H1 (cell line): ENCODE measurements around the gene MBOAT1. TPM values are rescaled to one million over a fixed set of nuclear protein-coding genes. Genes with fewer than 3 reads are reported as not detected.

Source experiments
- CTCF ChIA-PET: fragments of 300-600 bp; sonication (Branson Sonifier 250); formaldehyde crosslinking; loops from one replicate; lab custom pipeline; 2021; ENCODE audit not compliant: partially characterized antibody; lab: Charles Lee
- POLR2A ChIA-PET: fragments of 300-600 bp; sonication (Branson Sonifier 250); formaldehyde crosslinking; loops from one replicate; lab custom pipeline; 2021; ENCODE audit warnings: inconsistent platforms; ENCODE audit not compliant: partially characterized antibody; lab: Charles Lee
- DNase-seq, 2 experiments: peaks; one replicate each; pipeline versions ENCODE4 v3.0.0 to v3.0.0-alpha.2; 2010 to 2022; ENCODE audit warnings: low spot score in 2 of 2, low read depth in 1 of 2, mixed read lengths in 1 of 2
- FAIRE-seq: peaks from 2 replicates; lab custom pipeline; 2011; peaks lifted over from hg19 to GRCh38; lab: Jason Lieb, UNC
- H2AFZ ChIP-seq: 2 replicates; pipeline ENCODE4 v1.8.1; 2012; ENCODE audit warnings: low read length, inconsistent platforms
- H2AK5ac ChIP-seq: 2 replicates; pipeline ENCODE4 v1.6.1; 2013; ENCODE audit warnings: low read depth, low read length
- H2BK120ac ChIP-seq: replicated peaks from 2 replicates; pipeline ENCODE3; 2013; ENCODE audit warnings: low read depth, low read length, inconsistent platforms
- H2BK12ac ChIP-seq: 2 replicates; pipeline ENCODE4 v1.6.1; 2013; ENCODE audit warnings: low read depth, low read length
- H2BK15ac ChIP-seq: 2 replicates; pipeline ENCODE4 v1.6.1; 2013; ENCODE audit warnings: low read length
- H2BK20ac ChIP-seq: 2 replicates; pipeline ENCODE4 v1.6.1; 2013; ENCODE audit warnings: low read length
- H2BK5ac ChIP-seq: 2 replicates; pipeline ENCODE4 v1.6.1; 2013; ENCODE audit warnings: low read depth, low read length
- H3K14ac ChIP-seq: 2 replicates; pipeline ENCODE4 v1.6.1; 2013; ENCODE audit warnings: inconsistent platforms; ENCODE audit not compliant: insufficient read length
- H3K18ac ChIP-seq: 2 replicates; pipeline ENCODE4 v1.6.1; 2013; ENCODE audit warnings: low read length; ENCODE audit errors: extremely low read depth
- H3K23ac ChIP-seq: 2 replicates; pipeline ENCODE4 v1.6.1; 2013; ENCODE audit warnings: inconsistent platforms; ENCODE audit not compliant: insufficient read length
- H3K23me2 ChIP-seq: 2 replicates; pipeline ENCODE4 v1.6.1; 2013; ENCODE audit warnings: low read depth, low read length
- H3K27ac ChIP-seq: 2 replicates; pipeline ENCODE4 v1.6.1; 2011; ENCODE audit warnings: low read depth, low read length, inconsistent platforms
- H3K27me3 ChIP-seq, 4 experiments: replicated peaks in 1 of 4; 1 replicate in 1 of 4; 2 replicates in 3 of 4; pipeline versions ENCODE4 v1.6.1 to v1.8.1; 2011 to 2013; ENCODE audit warnings: low read length in 3 of 4, mild to moderate bottlenecking in 3 of 4, inconsistent platforms in 2 of 4, mixed read lengths in 2 of 4, moderate library complexity in 1 of 4; ENCODE audit not compliant: control insufficient read depth in 3 of 4, insufficient read depth in 3 of 4; ENCODE audit errors: extremely low read depth in 1 of 4
- H3K36me3 ChIP-seq, 4 experiments: 2 replicates each; pipeline versions ENCODE4 v1.6.1 to v1.8.1; 2011 to 2013; ENCODE audit warnings: mild to moderate bottlenecking in 4 of 4, low read length in 3 of 4, moderate library complexity in 2 of 4, control low read depth in 1 of 4, inconsistent platforms in 1 of 4; ENCODE audit not compliant: insufficient read depth in 4 of 4, control insufficient read depth in 2 of 4
- H3K4ac ChIP-seq: replicated peaks from 2 replicates; pipeline ENCODE3; 2013; ENCODE audit warnings: low read length, low read depth, mixed read lengths, inconsistent platforms; ENCODE audit not compliant: insufficient read length
- H3K4me1 ChIP-seq, 4 experiments: replicated peaks in 1 of 4; 1 replicate in 1 of 4; 2 replicates in 3 of 4; pipeline versions ENCODE4 v1.6.1 to v1.8.1; 2011 to 2013; ENCODE audit warnings: low read length in 3 of 4, inconsistent platforms in 2 of 4, mixed read lengths in 1 of 4; ENCODE audit not compliant: insufficient read depth in 4 of 4, control insufficient read depth in 3 of 4
- H3K4me2 ChIP-seq, 2 experiments: 2 replicates each; pipeline versions ENCODE4 v1.6.1 to v1.8.1; 2011 to 2013; ENCODE audit warnings: low read depth in 2 of 2, low read length in 2 of 2, control low read depth in 1 of 2, inconsistent platforms in 1 of 2, mild to moderate bottlenecking in 1 of 2; ENCODE audit not compliant: insufficient read depth in 1 of 2
- H3K4me3 ChIP-seq, 4 experiments: fragments of 200-600, 300-600 bp in 1 of 4; sonication (generic), shearing (Covaris generic), sonication (Bioruptor Twin) in 1 of 4; 2 replicates each; pipeline versions ENCODE4 v1.5.1 to v1.8.1; 2011 to 2016; ENCODE audit warnings: low read length in 4 of 4, low read depth in 3 of 4, control low read depth in 2 of 4, inconsistent platforms in 2 of 4, mild to moderate bottlenecking in 2 of 4, mixed read lengths in 1 of 4, moderate library complexity in 1 of 4; ENCODE audit not compliant: insufficient read depth in 2 of 4; ENCODE audit errors: extremely low read depth in 1 of 4
- H3K56ac ChIP-seq: replicated peaks from 2 replicates; pipeline ENCODE3; 2013; ENCODE audit warnings: low read depth, mild to moderate bottlenecking, mixed read lengths, low read length, inconsistent platforms; ENCODE audit not compliant: insufficient read length
- H3K79me1 ChIP-seq: 2 replicates; pipeline ENCODE4 v1.6.1; 2013; ENCODE audit warnings: low read depth, low read length, control low read depth
- H3K79me2 ChIP-seq, 2 experiments: 2 replicates each; pipeline versions ENCODE4 v1.6.1 to v1.8.1; 2012 to 2013; ENCODE audit warnings: low read length in 2 of 2, mild to moderate bottlenecking in 2 of 2, inconsistent platforms in 1 of 2; ENCODE audit not compliant: insufficient read depth in 2 of 2, control insufficient read depth in 1 of 2
- H3K9ac ChIP-seq, 4 experiments: replicated peaks in 1 of 4; 1 replicate in 1 of 4; 2 replicates in 3 of 4; pipeline versions ENCODE4 v1.6.1 to v1.8.1; 2011 to 2013; ENCODE audit warnings: low read depth in 3 of 4, low read length in 3 of 4, control low read depth in 2 of 4, mild to moderate bottlenecking in 2 of 4, moderate library complexity in 2 of 4, inconsistent platforms in 1 of 4; ENCODE audit errors: extremely low read depth in 1 of 4
- H3K9me3 ChIP-seq, 2 experiments: 2 replicates each; pipeline versions ENCODE4 v1.6.1 to v1.8.1; 2012 to 2013; ENCODE audit warnings: mild to moderate bottlenecking in 2 of 2, moderate library complexity in 2 of 2, control low read depth in 1 of 2, inconsistent platforms in 1 of 2, low read depth in 1 of 2, low read length in 1 of 2, mixed read lengths in 1 of 2; ENCODE audit not compliant: insufficient read depth in 2 of 2
- H4K20me1 ChIP-seq, 2 experiments: replicated peaks in 1 of 2; 2 replicates each; pipeline versions ENCODE3 to v1.8.1; 2011 to 2013; ENCODE audit warnings: inconsistent platforms in 2 of 2, low read length in 2 of 2, mild to moderate bottlenecking in 1 of 2; ENCODE audit not compliant: insufficient read depth in 2 of 2, control insufficient read depth in 1 of 2
- H4K5ac ChIP-seq: 2 replicates; pipeline ENCODE4 v1.6.1; 2013; ENCODE audit warnings: low read length, low read depth, mixed read lengths, inconsistent platforms; ENCODE audit not compliant: insufficient read length
- H4K8ac ChIP-seq: 2 replicates; pipeline ENCODE4 v1.8.0; 2013; ENCODE audit warnings: mild to moderate bottlenecking, moderate library complexity, low read length, inconsistent platforms; ENCODE audit not compliant: insufficient read depth; ENCODE audit errors: extremely low read depth
- H4K91ac ChIP-seq: replicated peaks from 2 replicates; pipeline ENCODE3; 2013; ENCODE audit warnings: low read length, mixed read lengths, inconsistent platforms; ENCODE audit not compliant: insufficient read length
- BACH1 ChIP-seq: IDR thresholded peaks from 2 replicates; pipeline ENCODE4 v1.6.1; 2012; ENCODE audit warnings: low read length, improper control_type of control experiment
- BCL11A ChIP-seq, 2 experiments: IDR thresholded peaks; one replicate each; pipeline ENCODE4 v1.6.1; 2011; ENCODE audit warnings: low read depth in 2 of 2, low read length in 2 of 2, mild to moderate bottlenecking in 2 of 2
- BRCA1 ChIP-seq: IDR thresholded peaks from 2 replicates; pipeline ENCODE4 v1.6.1; 2012; ENCODE audit warnings: low read depth, low read length, improper control_type of control experiment
- CBX8 ChIP-seq: fragments of 300-800, 300-1000 bp; sonication (generic); IDR thresholded peaks from 2 replicates; pipeline ENCODE4 v1.7.1; 2016; ENCODE audit warnings: low read depth, low read length, borderline replicate concordance
- CHD2 ChIP-seq: IDR thresholded peaks from 2 replicates; pipeline ENCODE4 v1.6.1; 2012; ENCODE audit warnings: low read length, improper control_type of control experiment
- EGR1 ChIP-seq: IDR thresholded peaks from 2 replicates; pipeline ENCODE4 v1.6.1; 2011; ENCODE audit warnings: low read depth, low read length, borderline replicate concordance
- HDAC6 ChIP-seq: IDR thresholded peaks from one replicate; pipeline ENCODE4 v1.7.1; 2012; ENCODE audit warnings: low read depth, mild to moderate bottlenecking, inconsistent platforms, low read length, moderate library complexity
- JUND ChIP-seq: IDR thresholded peaks from 2 replicates; pipeline ENCODE4 v1.6.1; 2011; ENCODE audit warnings: mild to moderate bottlenecking, improper control_type of control experiment, low read length
- KDM4A ChIP-seq: IDR thresholded peaks from one replicate; pipeline ENCODE4 v1.7.1; 2012; ENCODE audit warnings: low read depth, mild to moderate bottlenecking, moderate library complexity, low read length, inconsistent platforms; ENCODE audit not compliant: severe bottlenecking
- MAX ChIP-seq: IDR thresholded peaks from 2 replicates; pipeline ENCODE4 v1.6.1; 2012; ENCODE audit warnings: inconsistent platforms
- WGBS, 2 experiments: shearing (Covaris generic) in 1 of 2; methylation state at CpG; one replicate each; pipeline versions ENCODE4 v1.1.6 to v1.1.7; 2013 to 2015; ENCODE audit warnings: low lambda C conversion rate in 2 of 2, mixed read lengths in 2 of 2, inconsistent platforms in 1 of 2, low coverage in 1 of 2, missing lambda C conversion rate in 1 of 2; ENCODE audit not compliant: insufficient replicate concordance in 2 of 2, insufficient coverage in 1 of 2, insufficient read length in 1 of 2; ENCODE audit errors: extremely low coverage in 1 of 2, missing lambda C conversion rate in 1 of 2; 5-methylcytosine and 5-hydroxymethylcytosine counted together
- polyA plus RNA-seq, 7 experiments: library from polyadenylated mRNA; depleted of rRNA in 3 of 7; stranded (reverse) in 5 of 7; unstranded in 2 of 7; fragments of >200 nt in 5 of 7; fragments of 200-250 nt in 2 of 7; gene quantifications; 1 replicate in 5 of 7; 2 replicates in 1 of 7; 4 replicates in 1 of 7; pipeline versions ENCODE4 v1.2.1 to v1.2.3, GENCODE V29; 2011 to 2013; ENCODE audit warnings: missing spikeins in 2 of 7, mixed read lengths in 2 of 7
- total RNA-seq: library from RNA; stranded (reverse); fragmentation: NEBNext Ultra II Directional; extraction: Animal tissue kit (Norgen Biotek cat#: 25700); gene quantifications from 2 replicates; pipeline ENCODE4 v1.2.1, GENCODE V29; 2021

Gene MBOAT1
- total and polyA plus RNA-seq, 2 of the 8 experiments (the other 6 are each of a cell fraction or from before 2014, with no cell fraction given) = 4.9 to 19.5 TPM

DNA sequence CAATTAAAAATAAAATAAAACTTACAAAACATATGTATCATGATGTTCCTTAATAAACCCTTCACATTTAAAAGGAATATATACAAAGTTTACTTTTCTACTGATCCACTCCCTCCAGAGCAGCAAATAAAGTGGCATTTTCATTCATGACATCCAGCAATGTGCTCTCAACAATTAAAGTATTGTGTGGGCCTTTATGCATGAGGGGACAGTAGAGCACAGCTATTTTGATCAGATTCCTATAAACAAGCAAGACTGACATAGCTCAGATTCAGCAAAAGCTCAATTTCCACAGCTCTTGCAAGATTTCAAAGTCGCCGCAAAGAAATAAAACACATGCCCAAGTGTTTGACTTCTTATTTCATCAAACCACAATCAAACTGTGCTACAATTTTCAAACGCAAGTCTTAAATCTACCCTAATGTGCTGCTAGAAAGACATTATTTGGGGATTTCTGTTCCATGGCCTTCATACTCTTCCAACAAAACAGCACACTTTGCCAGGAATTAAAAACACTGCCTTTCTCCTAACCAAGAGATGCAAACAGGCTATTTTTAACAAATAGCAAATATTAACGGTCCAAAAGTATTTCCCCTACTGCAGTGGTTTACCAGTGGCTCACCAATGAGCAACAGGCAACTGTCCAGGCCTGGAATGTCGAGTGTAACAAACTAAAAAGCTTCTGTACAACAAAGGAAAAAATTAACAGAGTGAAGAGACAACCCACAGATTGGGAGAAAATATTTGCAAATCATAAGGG is 52.3 kb downstream of the MBOAT1 start:
- H3K4ac ChIP-seq = no peak overlapping the region
- TF ChIP-seq EGR1 (no peak), HDAC6 (no peak), CBX8 (no peak), BRCA1 (no peak), BCL11A (IDR thresholded peaks at IDR 0.05; ENCODE audit: low read depth in 2 of 2, low read length in 2 of 2) (no peak), MAX (no peak), JUND (no peak), BACH1 (no peak), KDM4A (no peak), CHD2 (no peak)

More for the DNA sequence above, 52.3 kb downstream of the MBOAT1 start:
- peaks cover 0 to 8% of the 10 kb centered on the region in 2 experiments; a peak in 2 of 4 replicates for H3K79me2 ChIP-seq
- no peak overlapping the region for H4K8ac ChIP-seq
- no peak overlapping the region for H2BK5ac ChIP-seq
- no peak overlapping the region for H3K23ac ChIP-seq
- DNase-seq (no peak), FAIRE-seq (peak; percentile 19)
- no peak overlapping the region for H4K5ac ChIP-seq
- H3K27me3 ChIP-seq = no peaks in the 10 kb centered on the region
- no peaks in the 10 kb centered on the region for H3K23me2 ChIP-seq
- no peaks in the 10 kb centered on the region for H3K9me3 ChIP-seq
- no peak overlapping the region for H2AK5ac ChIP-seq
- no peak overlapping the region for H2AFZ ChIP-seq
- 0 out of 2 replicates have a peak overlapping the region, but pooled peaks have one; percentile 19 for H3K18ac ChIP-seq
- 0 out of 2 replicates have a peak overlapping the region, but pooled peaks have one; percentile 11 for H3K27ac ChIP-seq
- H2BK12ac ChIP-seq = no peak overlapping the region
- no peaks in the 10 kb centered on the region; the same call in 1 of the 2 replicates for H3K79me1 ChIP-seq
- no peak overlapping the region for H2BK15ac ChIP-seq
- no peak overlapping the region for H3K9ac ChIP-seq
- H3K36me3 ChIP-seq = no peaks in the 10 kb centered on the region
- H4K91ac ChIP-seq = no peak overlapping the region
- H3K4me2 ChIP-seq = no peak overlapping the region
- H3K4me1 ChIP-seq = peaks cover 0 to 12% (median 2%) of the 10 kb centered on the region in 4 experiments; a peak in 2 of 7 replicates
- 87% methylated on average over 5 of the region's 5 CpGs; no CpG with 5 or more reads in 1 of the 2 experiments for WGBS, 2 experiments
- no peak overlapping the region for H2BK20ac ChIP-seq
- POLR2A ChIA-PET = no interaction called here
- CTCF ChIA-PET = no interaction called here
- H2BK120ac ChIP-seq = no peak overlapping the region
- H3K4me3 ChIP-seq = no peak overlapping the region
- no peaks in the 10 kb centered on the region for H4K20me1 ChIP-seq
- H3K56ac ChIP-seq = no peak overlapping the region
- no peak overlapping the region for H3K14ac ChIP-seq
